Thoracic aorta (tissue), 2 donors: ENCODE measurements around the gene USP37. TPM values are rescaled to one million over a fixed set of nuclear protein-coding genes. Genes with fewer than 3 reads are reported as not detected.

Source experiments
- ATAC-seq: fragments of 150-250 bp; one replicate; pipeline ENCODE4 v1.8.0; 2017; ENCODE audit warnings: low read depth; ENCODE audit not compliant: insufficient number of reproducible peaks, low FRiP score
- DNase-seq: peaks from one replicate; pipeline ENCODE4 v3.0.0-alpha.2; 2020; ENCODE audit warnings: low spot score
- H3K27ac ChIP-seq, 2 donors: fragments of 200-600 bp; sonication (generic); 1 replicate in 1 of 2; 2 replicates in 1 of 2; pipeline ENCODE4 v1.5.1; 2016; ENCODE audit warnings: mild to moderate bottlenecking in 2 of 2, moderate library complexity in 2 of 2
- H3K27me3 ChIP-seq: fragments of 200-600 bp; sonication (generic); replicated peaks from 2 replicates; pipeline ENCODE4 v1.6.0; 2016; ENCODE audit warnings: mild to moderate bottlenecking; ENCODE audit not compliant: insufficient read depth
- H3K36me3 ChIP-seq: fragments of 200-600 bp; sonication (generic); one replicate; pipeline ENCODE4 v1.5.1; 2016
- H3K4me1 ChIP-seq, 2 donors: fragments of 200-600 bp; sonication (generic); 1 replicate in 1 of 2; 2 replicates in 1 of 2; pipeline versions ENCODE4 v1.5.1 to v1.6.0; 2016; ENCODE audit warnings: low read depth in 2 of 2, mild to moderate bottlenecking in 1 of 2; ENCODE audit not compliant: control insufficient read depth in 1 of 2
- H3K4me3 ChIP-seq: fragments of 200-600 bp; sonication (generic); 2 replicates; pipeline ENCODE4 v1.5.1; 2016; ENCODE audit warnings: mild to moderate bottlenecking
- H3K9me3 ChIP-seq: fragments of 200-600 bp; sonication (generic); 2 replicates; pipeline ENCODE4 v1.5.1; 2016
- total RNA-seq, 2 donors: library from RNA; depleted of rRNA; stranded (reverse); fragments of >200 nt; gene quantifications; one replicate each; pipeline versions ENCODE4 v1.1.0 to v1.2.3, GENCODE V29; 2016
- TF ChIP-seq, protein P1 (sequence below): fragments of 200-600 bp; sonication (generic); IDR thresholded peaks from one replicate; pipeline ENCODE4 v1.5.1; 2019; ENCODE audit warnings: antibody characterized with exemption

Gene USP37
- total RNA-seq, 2 donors from 2014 or later, result 10.2 to 18.6 TPM

DNA sequence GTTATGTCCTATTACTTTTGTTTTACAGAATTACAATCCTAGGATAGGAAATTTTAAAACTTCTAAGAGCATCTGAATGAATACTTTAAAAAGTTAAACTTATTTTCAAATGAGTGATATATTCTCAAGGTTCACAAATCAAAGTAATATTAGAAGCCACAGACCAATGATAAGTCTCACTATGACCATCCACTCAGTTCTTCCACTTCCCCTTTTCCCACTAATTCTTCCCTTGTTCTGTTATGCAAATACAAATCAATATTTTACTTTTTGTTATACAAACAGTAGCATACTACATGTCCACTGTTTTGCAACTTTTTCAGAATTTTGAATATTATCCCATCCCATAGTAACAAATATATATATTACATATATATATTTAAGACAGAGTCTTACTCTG lies 20.2 kb downstream of the USP37 start:
- ATAC-seq (no peak), DNase-seq (no peak)
- H3K9me3 ChIP-seq, result no peaks in the 10 kb centered on the region
- H3K4me3 ChIP-seq, result no peak overlapping the region
- peaks cover 35% of the 10 kb centered on the region for H3K36me3 ChIP-seq
- TF ChIP-seq, protein P1, sequence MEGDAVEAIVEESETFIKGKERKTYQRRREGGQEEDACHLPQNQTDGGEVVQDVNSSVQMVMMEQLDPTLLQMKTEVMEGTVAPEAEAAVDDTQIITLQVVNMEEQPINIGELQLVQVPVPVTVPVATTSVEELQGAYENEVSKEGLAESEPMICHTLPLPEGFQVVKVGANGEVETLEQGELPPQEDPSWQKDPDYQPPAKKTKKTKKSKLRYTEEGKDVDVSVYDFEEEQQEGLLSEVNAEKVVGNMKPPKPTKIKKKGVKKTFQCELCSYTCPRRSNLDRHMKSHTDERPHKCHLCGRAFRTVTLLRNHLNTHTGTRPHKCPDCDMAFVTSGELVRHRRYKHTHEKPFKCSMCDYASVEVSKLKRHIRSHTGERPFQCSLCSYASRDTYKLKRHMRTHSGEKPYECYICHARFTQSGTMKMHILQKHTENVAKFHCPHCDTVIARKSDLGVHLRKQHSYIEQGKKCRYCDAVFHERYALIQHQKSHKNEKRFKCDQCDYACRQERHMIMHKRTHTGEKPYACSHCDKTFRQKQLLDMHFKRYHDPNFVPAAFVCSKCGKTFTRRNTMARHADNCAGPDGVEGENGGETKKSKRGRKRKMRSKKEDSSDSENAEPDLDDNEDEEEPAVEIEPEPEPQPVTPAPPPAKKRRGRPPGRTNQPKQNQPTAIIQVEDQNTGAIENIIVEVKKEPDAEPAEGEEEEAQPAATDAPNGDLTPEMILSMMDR, result no peak
- H3K4me1 ChIP-seq, result no peaks in the 10 kb centered on the region
- no peaks in the 10 kb centered on the region for H3K27me3 ChIP-seq
- H3K27ac ChIP-seq, result no peak overlapping the region

DNA sequence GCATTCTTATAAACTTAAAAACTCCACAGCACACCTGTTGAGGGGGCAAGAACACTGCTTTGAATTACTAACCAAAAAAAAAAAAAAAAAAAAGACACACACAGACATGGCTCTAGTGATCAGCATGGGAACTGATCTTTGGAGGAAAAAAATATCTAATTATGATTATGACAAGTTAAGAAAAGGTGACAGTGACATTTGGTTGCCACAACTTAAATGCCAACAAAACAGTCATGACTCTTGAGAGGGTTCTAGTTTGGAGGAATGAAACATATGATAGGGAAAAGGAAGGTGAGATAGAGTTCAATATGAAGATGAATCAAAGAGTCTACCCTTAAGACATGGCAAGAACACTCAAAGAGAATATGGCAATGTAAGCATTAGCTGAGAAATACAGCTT lies 20.6 kb downstream of the USP37 start:
- DNase-seq (no peak), ATAC-seq (no peak)
- no peaks in the 10 kb centered on the region for H3K9me3 ChIP-seq
- H3K27ac ChIP-seq, result no peak overlapping the region
- H3K36me3 ChIP-seq, result peaks cover 33% of the 10 kb centered on the region
- no peaks in the 10 kb centered on the region for H3K27me3 ChIP-seq
- TF ChIP-seq, protein P1, result no peak
- no peaks in the 10 kb centered on the region for H3K4me1 ChIP-seq
- no peak overlapping the region for H3K4me3 ChIP-seq

DNA sequence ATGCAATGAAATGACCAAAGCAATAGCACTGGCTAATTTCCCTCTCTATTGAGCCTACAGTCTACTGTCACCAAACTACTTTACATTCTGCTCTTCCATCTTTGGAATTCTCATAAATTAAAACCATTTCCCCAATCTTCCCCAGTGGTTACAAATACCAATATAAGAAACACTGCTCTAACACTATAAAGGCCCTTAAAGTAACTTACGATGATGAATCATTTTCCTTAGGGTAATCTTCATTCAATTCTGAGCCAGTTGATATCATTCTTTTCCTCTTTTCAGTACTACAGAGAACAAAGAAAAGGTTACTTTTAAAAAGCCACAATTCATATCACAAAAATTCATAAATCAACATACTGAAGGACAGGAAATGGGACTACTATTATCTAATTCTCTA lies 22.1 kb downstream of the USP37 start:
- Histone ChIP-seq H3K4me1 (no peaks in the 10 kb centered on the region), H3K9me3 (no peaks in the 10 kb centered on the region), H3K27me3 (no peaks in the 10 kb centered on the region), H3K27ac (no peak overlapping the region), H3K4me3 (no peak overlapping the region), H3K36me3 (peaks cover 35% of the 10 kb centered on the region)
- TF ChIP-seq, protein P1, result no peak
- no peak for DNase-seq
- no peak for ATAC-seq

DNA sequence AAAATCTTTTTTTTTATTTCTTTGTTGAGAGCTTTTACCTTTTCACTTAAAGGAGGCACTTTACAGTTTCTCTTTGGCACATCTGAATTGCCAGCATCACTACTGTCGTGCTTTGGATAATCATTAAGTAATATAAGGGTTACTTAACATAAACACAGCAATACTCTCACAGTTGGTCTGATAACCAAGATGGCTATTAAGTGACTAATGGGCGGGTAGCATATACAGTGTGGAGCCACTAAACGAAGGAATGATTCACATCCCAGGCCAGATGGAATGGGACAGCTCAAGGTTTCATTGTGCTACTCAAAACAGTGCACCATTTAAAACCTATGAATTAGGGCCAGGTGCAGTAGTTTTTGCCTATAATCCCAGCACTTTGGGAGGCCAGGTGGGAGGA lies 28.1 kb downstream of the USP37 start:
- no peaks in the 10 kb centered on the region for H3K27me3 ChIP-seq
- no peak overlapping the region for H3K4me3 ChIP-seq
- DNase-seq (no peak), ATAC-seq (no peak)
- peaks cover 9% of the 10 kb centered on the region for H3K36me3 ChIP-seq
- TF ChIP-seq, protein P1, result no peak
- H3K4me1 ChIP-seq, result no peaks in the 10 kb centered on the region
- no peak overlapping the region for H3K27ac ChIP-seq
- no peaks in the 10 kb centered on the region for H3K9me3 ChIP-seq

DNA sequence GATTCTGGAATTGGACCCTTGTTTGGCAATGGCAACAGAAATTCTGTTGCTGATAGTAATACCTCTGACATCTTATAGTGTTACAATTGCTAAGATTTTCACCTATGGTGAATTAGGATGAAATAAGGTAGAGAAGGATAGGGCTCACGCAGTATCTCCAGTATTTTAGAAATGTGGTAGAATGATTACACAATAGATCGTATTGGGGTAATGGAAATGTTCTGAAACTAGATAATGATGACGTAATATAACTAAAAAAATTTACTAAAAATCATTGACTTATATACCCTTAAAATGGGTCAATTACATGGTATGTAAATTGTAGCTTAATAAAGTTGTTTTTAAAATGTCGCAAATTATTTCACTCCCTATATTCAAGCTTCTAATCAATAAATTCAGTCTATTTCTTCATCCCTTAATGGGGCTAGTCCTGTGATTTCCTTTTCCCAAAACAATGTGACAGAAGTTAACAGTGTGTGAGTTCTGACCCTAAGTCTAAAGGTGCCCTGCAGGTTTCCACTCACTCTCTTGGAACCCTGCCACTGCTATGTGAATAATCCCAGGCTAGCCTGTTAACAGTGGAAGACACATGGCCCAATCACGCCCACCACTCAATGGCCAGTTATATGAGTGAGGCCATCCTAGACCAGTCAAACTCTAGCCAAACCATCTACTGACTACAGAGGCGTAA lies 31.2 kb downstream of the USP37 start:
- Histone ChIP-seq H3K36me3 (peaks cover 11% of the 10 kb centered on the region), H3K27ac (no peak overlapping the region), H3K27me3 (no peaks in the 10 kb centered on the region), H3K4me1 (no peaks in the 10 kb centered on the region), H3K4me3 (no peak overlapping the region), H3K9me3 (no peaks in the 10 kb centered on the region)
- DNase-seq (no peak), ATAC-seq (no peak)
- TF ChIP-seq, protein P1, result no peak
